HEK293 (cell line): ENCODE results near the gene TGDS.

Experiments used
- CTCF ChIA-PET: fragments of 350-600 bp; formaldehyde crosslinking; extraction: SDS; loops from one replicate; lab custom pipeline; 2021; ENCODE audit warnings: antibody characterized with exemption; lab: Yijun Ruan, JAX
- POLR2A ChIA-PET: fragments of 300-600 bp; formaldehyde crosslinking; extraction: SDS; loops from one replicate; lab custom pipeline; 2020; ENCODE audit warnings: antibody characterized with exemption, inconsistent platforms; lab: Yijun Ruan, JAX
- H3K27ac ChIP-seq: fragments of 200-500 bp; sonication (Bioruptor generic); 2 replicates; pipeline ENCODE4 v1.5.1; 2014; ENCODE audit warnings: low read depth, low read length, control low read depth, inconsistent platforms; ENCODE audit errors: extremely low read depth
- H3K36me3 ChIP-seq, 2 experiments: fragments of 200-500 bp in 1 of 2; sonication (Bioruptor generic) in 1 of 2; 1 replicate in 1 of 2; 2 replicates in 1 of 2; pipeline ENCODE4 v1.5.1; 2014 to 2017; ENCODE audit warnings: inconsistent platforms in 2 of 2, low read length in 2 of 2; ENCODE audit not compliant: control insufficient read depth in 2 of 2, insufficient read depth in 1 of 2
- H3K4me1 ChIP-seq: fragments of 200-500 bp; sonication (Bioruptor generic); 2 replicates; pipeline ENCODE4 v1.5.1; 2014; ENCODE audit warnings: mild to moderate bottlenecking, low read length, inconsistent platforms; ENCODE audit not compliant: control insufficient read depth, insufficient read depth
- H3K4me3 ChIP-seq: 2 replicates; pipeline ENCODE4 v1.5.1; 2011; ENCODE audit warnings: low read depth, mild to moderate bottlenecking, control low read depth, low read length, moderate library complexity
- H3K9me3 ChIP-seq: fragments of 200-500 bp; sonication (Bioruptor generic); 2 replicates; pipeline ENCODE4 v1.5.1; 2014; ENCODE audit warnings: low read depth, low read length, inconsistent platforms; ENCODE audit not compliant: control insufficient read depth, insufficient read depth
- FEZF1 ChIP-seq: fragments of 450-650 bp; formaldehyde crosslinking; IDR thresholded peaks from 2 replicates; pipeline ENCODE4 v1.5.1; 2016; ENCODE audit warnings: missing biosample characterization, missing genetic modification characterization
- HOXA7 ChIP-seq: sonication (generic); formaldehyde crosslinking; IDR thresholded peaks from 2 replicates; pipeline ENCODE4 v1.8.1; 2022; ENCODE audit warnings: missing genetic modification reagents, borderline replicate concordance
- MZF1 ChIP-seq: fragments of 450-650 bp; formaldehyde crosslinking; IDR thresholded peaks from 2 replicates; pipeline ENCODE4 v1.5.1; 2017; ENCODE audit warnings: missing biosample characterization, missing genetic modification characterization, borderline replicate concordance
- PRDM1 ChIP-seq: fragments of 450-650 bp; formaldehyde crosslinking; IDR thresholded peaks from 2 replicates; pipeline ENCODE4; 2016; ENCODE audit warnings: missing biosample characterization, missing genetic modification characterization
- REPIN1 ChIP-seq: fragments of 450-650 bp; formaldehyde crosslinking; IDR thresholded peaks from 2 replicates; pipeline ENCODE4 v1.5.1; 2017; ENCODE audit warnings: missing biosample characterization, missing genetic modification characterization, low read depth
- ZBTB1 ChIP-seq: fragments of 450-650 bp; formaldehyde crosslinking; IDR thresholded peaks from 2 replicates; pipeline ENCODE4 v1.5.1; 2016; ENCODE audit warnings: missing biosample characterization, missing genetic modification characterization
- ZFP69B ChIP-seq: fragments of 450-650 bp; formaldehyde crosslinking; IDR thresholded peaks from 2 replicates; pipeline ENCODE4 v1.5.1; 2016; ENCODE audit warnings: missing biosample characterization, missing genetic modification characterization
- ZNF132 ChIP-seq: fragments of 450-650 bp; formaldehyde crosslinking; IDR thresholded peaks from 2 replicates; pipeline ENCODE4 v1.5.1; 2017; ENCODE audit warnings: missing biosample characterization, missing genetic modification characterization, borderline replicate concordance
- ZNF174 ChIP-seq: fragments of 450-650 bp; formaldehyde crosslinking; IDR thresholded peaks from 2 replicates; pipeline ENCODE4 v1.5.0; 2017; ENCODE audit warnings: missing biosample characterization, mild to moderate bottlenecking, missing genetic modification characterization
- ZNF202 ChIP-seq: fragments of 450-650 bp; formaldehyde crosslinking; IDR thresholded peaks from 2 replicates; pipeline ENCODE4 v1.5.1; 2016; ENCODE audit warnings: missing biosample characterization, missing genetic modification characterization, borderline replicate concordance
- ZNF23 ChIP-seq: fragments of 450-650 bp; formaldehyde crosslinking; IDR thresholded peaks from 2 replicates; pipeline ENCODE4 v1.5.1; 2016; ENCODE audit warnings: missing biosample characterization, missing genetic modification characterization, borderline replicate concordance
- ZNF354C ChIP-seq: fragments of 450-650 bp; formaldehyde crosslinking; IDR thresholded peaks from 2 replicates; pipeline ENCODE4 v1.5.1; 2016; ENCODE audit warnings: missing biosample characterization, missing genetic modification characterization, low read depth, borderline replicate concordance
- ZNF529 ChIP-seq: fragments of 450-650 bp; formaldehyde crosslinking; IDR thresholded peaks from 2 replicates; pipeline ENCODE4 v1.5.1; 2017; ENCODE audit warnings: missing genetic modification characterization, missing biosample characterization; ENCODE audit not compliant: insufficient replicate concordance
- ZNF585B ChIP-seq: fragments of 450-650 bp; formaldehyde crosslinking; IDR thresholded peaks from 2 replicates; pipeline ENCODE4 v1.5.1; 2016; ENCODE audit warnings: missing biosample characterization, missing genetic modification characterization
- ZNF654 ChIP-seq: fragments of 450-650 bp; formaldehyde crosslinking; IDR thresholded peaks from 2 replicates; pipeline ENCODE4 v1.5.1; 2016; ENCODE audit warnings: low read depth, missing biosample characterization, missing genetic modification characterization
- ZNF660 ChIP-seq: fragments of 450-650 bp; IDR thresholded peaks from 2 replicates; pipeline ENCODE4 v1.5.1; 2018; ENCODE audit warnings: missing biosample characterization, mild to moderate bottlenecking, missing genetic modification characterization
- ZNF707 ChIP-seq: fragments of 450-650 bp; formaldehyde crosslinking; IDR thresholded peaks from 2 replicates; pipeline ENCODE4 v1.5.1; 2016; ENCODE audit warnings: missing biosample characterization, missing genetic modification characterization
- ZNF768 ChIP-seq: fragments of 450-650 bp; formaldehyde crosslinking; IDR thresholded peaks from 2 replicates; pipeline ENCODE4 v1.5.1; 2018; ENCODE audit warnings: missing biosample characterization, mild to moderate bottlenecking, missing genetic modification characterization
- ZNF830 ChIP-seq: fragments of 450-650 bp; IDR thresholded peaks from 2 replicates; pipeline ENCODE4 v1.5.0; 2018; ENCODE audit warnings: missing biosample characterization, missing genetic modification characterization, low read depth, mild to moderate bottlenecking, moderate library complexity
- TF ChIP-seq, protein P1 (sequence below): fragments of 450-650 bp; formaldehyde crosslinking; IDR thresholded peaks from 2 replicates; pipeline ENCODE4 v1.5.1; 2016; ENCODE audit warnings: missing biosample characterization, missing genetic modification characterization
- TF ChIP-seq, protein P2 (sequence below): fragments of 450-650 bp; formaldehyde crosslinking; IDR thresholded peaks from 2 replicates; pipeline ENCODE4 v1.5.1; 2016; ENCODE audit warnings: missing biosample characterization, missing genetic modification characterization
- TF ChIP-seq, protein P3 (sequence below): fragments of 450-650 bp; formaldehyde crosslinking; IDR thresholded peaks from 2 replicates; pipeline ENCODE4 v1.5.1; 2016; ENCODE audit warnings: missing biosample characterization, missing genetic modification characterization
- TF ChIP-seq, protein P4 (sequence below): fragments of 450-650 bp; formaldehyde crosslinking; IDR thresholded peaks from 2 replicates; pipeline ENCODE4 v1.5.1; 2016; ENCODE audit warnings: missing biosample characterization, missing genetic modification characterization

Gene TGDS

DNA sequence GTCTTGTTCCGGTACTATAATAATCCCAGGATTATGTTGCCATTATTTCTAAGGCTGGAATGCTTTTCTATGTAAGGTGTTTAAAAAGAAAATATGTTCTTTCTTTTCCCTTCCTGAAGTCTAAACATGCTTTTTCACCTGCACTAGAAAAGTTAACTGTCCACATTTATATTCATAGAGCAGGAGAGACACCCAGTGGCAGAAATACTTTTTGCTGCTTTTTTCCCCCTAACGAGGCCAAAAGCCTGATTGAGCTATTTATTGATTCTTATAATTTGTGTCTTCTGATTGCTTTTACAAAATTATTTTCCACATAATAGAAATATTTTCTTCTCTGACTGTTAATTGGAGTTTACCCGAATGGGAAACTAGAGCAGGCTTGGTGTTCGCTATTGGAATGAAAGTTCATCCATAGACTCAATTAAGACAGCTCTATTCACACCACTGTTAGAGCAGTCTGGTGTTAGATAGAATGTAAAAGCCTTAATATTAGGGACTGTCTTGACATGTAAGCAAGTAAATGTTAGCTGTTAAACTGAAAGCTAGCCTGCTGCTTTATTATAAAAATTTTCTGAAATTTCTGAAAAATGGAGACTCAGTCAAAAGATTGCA, 21.5 kb upstream of the TGDS start:
- H3K27ac ChIP-seq: no peak overlapping the region
- ChIA-PET CTCF (interaction anchor here (0.5 to 8.9 kb wide), 24 partner anchors 9 to 1988 kb away, joined by 3 to 170 read pairs (median 3); no protein-coding TSS in a partner anchor), POLR2A (interaction anchor here (0.8 to 1.6 kb wide), 2 partner anchors 22 to 182 kb away, joined by 3 to 5 read pairs; partner anchors contain the start of gene TGDS)
- no peaks in the 10 kb centered on the region for H3K4me1 ChIP-seq
- peaks cover 0 to 59% of the 10 kb centered on the region in 2 experiments; a peak in 1 of 3 replicates for H3K36me3 ChIP-seq
- no peak overlapping the region for H3K4me3 ChIP-seq
- no peaks in the 10 kb centered on the region for H3K9me3 ChIP-seq
- no peak for TF ChIP-seq FEZF1 (tag by site-specific recombination)
- peak; percentile 64 for TF ChIP-seq ZNF654 (tag by site-specific recombination)
- TF ChIP-seq ZNF660 (tag by site-specific recombination): 0 out of 2 replicates have a peak, but pooled peaks have one; percentile 18

DNA sequence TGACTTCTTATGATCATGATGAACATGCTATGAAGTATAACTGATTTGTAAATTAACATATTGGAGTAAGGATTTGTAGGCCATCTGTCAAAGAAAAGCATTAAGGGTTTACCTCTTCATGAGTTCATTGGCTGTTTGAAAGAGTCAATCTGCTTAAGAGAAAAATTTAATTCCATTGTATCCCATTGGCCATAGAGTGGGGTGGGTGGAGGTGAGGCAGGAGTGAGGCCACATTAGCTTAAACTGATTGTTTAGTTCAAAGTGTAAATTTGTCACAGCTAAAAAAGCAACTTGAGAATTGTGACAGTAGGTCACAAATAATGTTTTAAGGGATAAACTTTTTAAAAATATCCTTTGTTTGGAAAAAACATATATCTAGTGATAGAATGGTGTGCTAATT, 17.1 kb upstream of the TGDS start:
- Histone ChIP-seq H3K9me3 (no peaks in the 10 kb centered on the region), H3K4me3 (no peak overlapping the region), H3K27ac (no peak overlapping the region), H3K4me1 (no peaks in the 10 kb centered on the region), H3K36me3 (peaks cover 0 to 65% of the 10 kb centered on the region in 2 experiments; a peak in 1 of 3 replicates)
- ChIA-PET CTCF (interaction anchor here (0.9 to 8.9 kb wide), 2 partner anchors 52 to 177 kb away, joined by 3 to 170 read pairs; no protein-coding TSS in a partner anchor), POLR2A (no interaction called here)
- no peak for TF ChIP-seq ZNF768 (tag by site-specific recombination)
- TF ChIP-seq, protein P1, sequence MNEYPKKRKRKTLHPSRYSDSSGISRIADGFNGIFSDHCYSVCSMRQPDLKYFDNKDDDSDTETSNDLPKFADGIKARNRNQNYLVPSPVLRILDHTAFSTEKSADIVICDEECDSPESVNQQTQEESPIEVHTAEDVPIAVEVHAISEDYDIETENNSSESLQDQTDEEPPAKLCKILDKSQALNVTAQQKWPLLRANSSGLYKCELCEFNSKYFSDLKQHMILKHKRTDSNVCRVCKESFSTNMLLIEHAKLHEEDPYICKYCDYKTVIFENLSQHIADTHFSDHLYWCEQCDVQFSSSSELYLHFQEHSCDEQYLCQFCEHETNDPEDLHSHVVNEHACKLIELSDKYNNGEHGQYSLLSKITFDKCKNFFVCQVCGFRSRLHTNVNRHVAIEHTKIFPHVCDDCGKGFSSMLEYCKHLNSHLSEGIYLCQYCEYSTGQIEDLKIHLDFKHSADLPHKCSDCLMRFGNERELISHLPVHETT (tag by site-specific recombination): no peak
- TF ChIP-seq, protein P2, sequence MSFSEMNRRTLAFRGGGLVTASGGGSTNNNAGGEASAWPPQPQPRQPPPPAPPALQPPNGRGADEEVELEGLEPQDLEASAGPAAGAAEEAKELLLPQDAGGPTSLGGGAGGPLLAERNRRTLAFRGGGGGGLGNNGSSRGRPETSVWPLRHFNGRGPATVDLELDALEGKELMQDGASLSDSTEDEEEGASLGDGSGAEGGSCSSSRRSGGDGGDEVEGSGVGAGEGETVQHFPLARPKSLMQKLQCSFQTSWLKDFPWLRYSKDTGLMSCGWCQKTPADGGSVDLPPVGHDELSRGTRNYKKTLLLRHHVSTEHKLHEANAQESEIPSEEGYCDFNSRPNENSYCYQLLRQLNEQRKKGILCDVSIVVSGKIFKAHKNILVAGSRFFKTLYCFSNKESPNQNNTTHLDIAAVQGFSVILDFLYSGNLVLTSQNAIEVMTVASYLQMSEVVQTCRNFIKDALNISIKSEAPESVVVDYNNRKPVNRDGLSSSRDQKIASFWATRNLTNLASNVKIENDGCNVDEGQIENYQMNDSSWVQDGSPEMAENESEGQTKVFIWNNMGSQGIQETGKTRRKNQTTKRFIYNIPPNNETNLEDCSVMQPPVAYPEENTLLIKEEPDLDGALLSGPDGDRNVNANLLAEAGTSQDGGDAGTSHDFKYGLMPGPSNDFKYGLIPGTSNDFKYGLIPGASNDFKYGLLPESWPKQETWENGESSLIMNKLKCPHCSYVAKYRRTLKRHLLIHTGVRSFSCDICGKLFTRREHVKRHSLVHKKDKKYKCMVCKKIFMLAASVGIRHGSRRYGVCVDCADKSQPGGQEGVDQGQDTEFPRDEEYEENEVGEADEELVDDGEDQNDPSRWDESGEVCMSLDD (tag by site-specific recombination): no peak
- TF ChIP-seq ZNF202: no peak
- no peak for TF ChIP-seq ZNF529 (tag by site-specific recombination)
- no peak for TF ChIP-seq REPIN1
- TF ChIP-seq ZNF23 (tag by site-specific recombination): no peak
- no peak for TF ChIP-seq ZNF174 (tag by site-specific recombination)
- TF ChIP-seq PRDM1 (tag by site-specific recombination): no peak
- no peak for TF ChIP-seq ZNF585B (tag by site-specific recombination)
- no peak for TF ChIP-seq ZNF354C (tag by site-specific recombination)
- no peak for TF ChIP-seq ZNF830 (tag by site-specific recombination)
- no peak for TF ChIP-seq ZBTB1
- no peak for TF ChIP-seq MZF1 (tag by site-specific recombination)

DNA sequence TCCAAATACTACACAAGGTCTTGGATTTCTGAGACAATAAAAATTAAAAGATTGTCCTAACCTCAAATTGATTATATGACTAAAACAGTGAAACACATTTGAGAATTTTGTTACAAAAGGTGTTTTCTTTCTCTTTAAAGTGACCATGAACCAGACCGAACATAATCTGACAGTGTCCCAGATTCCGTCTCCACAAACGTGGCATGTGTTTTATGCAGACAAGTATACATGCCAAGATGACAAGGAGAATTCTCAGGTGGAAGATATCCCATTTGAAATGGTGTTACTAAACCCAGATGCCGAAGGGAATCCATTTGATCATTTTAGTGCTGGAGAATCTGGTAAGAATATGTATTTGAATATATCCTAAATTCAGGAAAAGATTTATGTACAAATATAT, 16.1 kb upstream of the TGDS start:
- Histone ChIP-seq H3K9me3 (no peaks in the 10 kb centered on the region), H3K27ac (no peak overlapping the region), H3K36me3 (peaks cover 0 to 74% of the 10 kb centered on the region in 2 experiments; a peak in 1 of 3 replicates), H3K4me1 (no peaks in the 10 kb centered on the region), H3K4me3 (no peak overlapping the region)
- POLR2A ChIA-PET: no interaction called here
- CTCF ChIA-PET: no interaction called here
- TF ChIP-seq ZNF132 (tag by site-specific recombination) (no peak), HOXA7 (no peak), ZNF707 (tag by site-specific recombination) (no peak), ZFP69B (tag by site-specific recombination) (no peak)
- TF ChIP-seq, protein P1 (tag by site-specific recombination): no peak
- TF ChIP-seq, protein P3, sequence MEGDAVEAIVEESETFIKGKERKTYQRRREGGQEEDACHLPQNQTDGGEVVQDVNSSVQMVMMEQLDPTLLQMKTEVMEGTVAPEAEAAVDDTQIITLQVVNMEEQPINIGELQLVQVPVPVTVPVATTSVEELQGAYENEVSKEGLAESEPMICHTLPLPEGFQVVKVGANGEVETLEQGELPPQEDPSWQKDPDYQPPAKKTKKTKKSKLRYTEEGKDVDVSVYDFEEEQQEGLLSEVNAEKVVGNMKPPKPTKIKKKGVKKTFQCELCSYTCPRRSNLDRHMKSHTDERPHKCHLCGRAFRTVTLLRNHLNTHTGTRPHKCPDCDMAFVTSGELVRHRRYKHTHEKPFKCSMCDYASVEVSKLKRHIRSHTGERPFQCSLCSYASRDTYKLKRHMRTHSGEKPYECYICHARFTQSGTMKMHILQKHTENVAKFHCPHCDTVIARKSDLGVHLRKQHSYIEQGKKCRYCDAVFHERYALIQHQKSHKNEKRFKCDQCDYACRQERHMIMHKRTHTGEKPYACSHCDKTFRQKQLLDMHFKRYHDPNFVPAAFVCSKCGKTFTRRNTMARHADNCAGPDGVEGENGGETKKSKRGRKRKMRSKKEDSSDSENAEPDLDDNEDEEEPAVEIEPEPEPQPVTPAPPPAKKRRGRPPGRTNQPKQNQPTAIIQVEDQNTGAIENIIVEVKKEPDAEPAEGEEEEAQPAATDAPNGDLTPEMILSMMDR (tag by site-specific recombination): no peak
- TF ChIP-seq, protein P4, sequence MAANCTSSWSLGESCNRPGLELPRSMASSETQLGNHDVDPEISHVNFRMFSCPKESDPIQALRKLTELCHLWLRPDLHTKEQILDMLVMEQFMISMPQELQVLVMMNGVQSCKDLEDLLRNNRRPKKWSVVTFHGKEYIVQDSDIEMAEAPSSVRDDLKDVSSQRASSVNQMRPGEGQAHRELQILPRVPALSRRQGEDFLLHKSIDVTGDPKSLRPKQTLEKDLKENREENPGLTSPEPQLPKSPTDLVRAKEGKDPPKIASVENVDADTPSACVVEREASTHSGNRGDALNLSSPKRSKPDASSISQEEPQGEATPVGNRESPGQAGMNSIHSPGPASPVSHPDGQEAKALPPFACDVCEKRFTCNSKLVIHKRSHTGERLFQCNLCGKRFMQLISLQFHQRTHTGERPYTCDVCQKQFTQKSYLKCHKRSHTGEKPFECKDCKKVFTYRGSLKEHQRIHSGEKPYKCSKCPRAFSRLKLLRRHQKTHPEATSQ (tag by site-specific recombination): no peak
